GM18505 (cell line): ENCODE results near the gene DOLPP1.
A peak's percentile ranks its signal among the peaks of the same experiment; 100 is the strongest.

Experiments
- ATAC-seq: cut with Tn5 transposase; IDR thresholded peaks from one replicate; pipeline ENCODE4 v1.9.1; 2021; ENCODE audit not compliant: unreplicated experiment
- POLR2A ChIP-seq: IDR thresholded peaks from 4 replicates; pipeline ENCODE4 v1.6.1; 2011; ENCODE audit warnings: borderline replicate concordance; ENCODE audit not compliant: insufficient read depth, insufficient read length; ENCODE audit errors: extremely low read depth

DOLPP1 gene

GRCh38 chr9:129071526-129072126, 9.3 kb upstream of the DOLPP1 start:
- no peak for ATAC-seq

GRCh38 chr9:129072171-129072570, 8.7 kb upstream of the DOLPP1 start:
- no peak for TF ChIP-seq POLR2A
- no peak for ATAC-seq

More at GRCh38 chr9:129071526-129072126, 9.3 kb upstream of the DOLPP1 start:
- no peak for TF ChIP-seq POLR2A

- no peak for ATAC-seq
- no peak for TF ChIP-seq POLR2A
Measured at GRCh38 chr9:129073404-129073803, 7.5 kb upstream of the DOLPP1 start.

GRCh38 chr9:129074106-129074505, 6.8 kb upstream of the DOLPP1 start:
- no peak for ATAC-seq
- no peak for TF ChIP-seq POLR2A

GRCh38 chr9:129075996-129076639, 4.8 kb upstream of the DOLPP1 start:
- no peak for TF ChIP-seq POLR2A

GRCh38 chr9:129076640-129077037, 4.3 kb upstream of the DOLPP1 start:
- TF ChIP-seq POLR2A, result no peak

More at GRCh38 chr9:129075996-129076639, 4.8 kb upstream of the DOLPP1 start:
- no peak for ATAC-seq

GRCh38 chr9:129077236-129077635, 3.7 kb upstream of the DOLPP1 start:
- no peak for TF ChIP-seq POLR2A
- ATAC-seq, result no peak

More at GRCh38 chr9:129076640-129077037, 4.3 kb upstream of the DOLPP1 start:
- ATAC-seq, result no peak

GRCh38 chr9:129078691-129079503, 2.0 kb upstream of the DOLPP1 start:
- ATAC-seq, result no peak
- TF ChIP-seq POLR2A, result no peak

- no peak for ATAC-seq
- TF ChIP-seq POLR2A, result no peak
Measured at GRCh38 chr9:129079829-129080228, 1.1 kb upstream of the DOLPP1 start.

GRCh38 chr9:129080298-129080600, 662 bp upstream of the DOLPP1 start:
- TF ChIP-seq POLR2A, result no peak
- ATAC-seq, result no peak

GRCh38 chr9:129081388-129081904, 535 bp downstream of the DOLPP1 start:
- ATAC-seq, result no peak

GRCh38 chr9:129084087-129084486, 3.2 kb downstream of the DOLPP1 start:
- ATAC-seq, result no peak
- TF ChIP-seq POLR2A, result no peak

More at GRCh38 chr9:129081388-129081904, 535 bp downstream of the DOLPP1 start:
- TF ChIP-seq POLR2A, result peak; percentile 56

- TF ChIP-seq POLR2A, result no peak
- ATAC-seq, result no peak
Measured at GRCh38 chr9:129089246-129089645, 8.3 kb downstream of the DOLPP1 start.
